K562 (cell line): Measurements from ENCODE around the gene CD19. TPM values are rescaled to one million over a fixed set of nuclear protein-coding genes. Genes with fewer than 3 reads are reported as not detected.

Source experiments
- CHD1 ChIP-seq: fragments of 200-600 bp; sonication (generic); IDR thresholded peaks from one replicate; pipeline ENCODE4 v1.6.1; 2012; ENCODE audit warnings: mild to moderate bottlenecking, moderate library complexity, low read length, inconsistent platforms
- CHD2 ChIP-seq: IDR thresholded peaks from 2 replicates; pipeline ENCODE4 v1.6.1; 2011; ENCODE audit warnings: low read depth, low read length
- LEF1 ChIP-seq: fragments of 450-650 bp; IDR thresholded peaks from 2 replicates; pipeline ENCODE4 v1.6.1; 2016; ENCODE audit warnings: mild to moderate bottlenecking
- MAFK ChIP-seq: IDR thresholded peaks from 2 replicates; pipeline ENCODE4 v1.6.1; 2011; ENCODE audit warnings: low read length, improper control_type of control experiment
- MCM5 ChIP-seq: fragments of 450-650 bp; IDR thresholded peaks from 2 replicates; pipeline ENCODE4 v1.6.1; 2016; ENCODE audit warnings: low read depth
- NCOA4 ChIP-seq: fragments of 450-650 bp; IDR thresholded peaks from 2 replicates; pipeline ENCODE4 v1.6.1; 2018; ENCODE audit warnings: mild to moderate bottlenecking; ENCODE audit not compliant: partially characterized antibody
- NFYB ChIP-seq: IDR thresholded peaks from 2 replicates; pipeline ENCODE4 v1.6.1; 2011; ENCODE audit warnings: mild to moderate bottlenecking, moderate library complexity; ENCODE audit not compliant: insufficient read length; ENCODE audit errors: extremely low read depth
- PHF20 ChIP-seq: fragments of 450-650 bp; IDR thresholded peaks from 2 replicates; pipeline ENCODE4 v1.6.1; 2018; ENCODE audit not compliant: partially characterized antibody
- POLR3G ChIP-seq: IDR thresholded peaks from 2 replicates; pipeline ENCODE4 v1.6.1; 2011; ENCODE audit not compliant: insufficient read length, insufficient replicate concordance; ENCODE audit errors: extremely low read depth
- RAD21 ChIP-seq, 2 experiments: fragments of 250-450 bp in 1 of 2; fragments of 450-650 bp in 1 of 2; sonication (Bioruptor Pico) in 1 of 2; formaldehyde crosslinking in 1 of 2; IDR thresholded peaks in 1 of 2; conservative IDR thresholded peaks in 1 of 2; 2 replicates each; pipeline versions ENCODE4 v1.4.0 to v1.8.0; 2020 to 2022; ENCODE audit warnings: mild to moderate bottlenecking in 2 of 2, moderate library complexity in 1 of 2
- SMAD4 ChIP-seq: fragments of 250-450 bp; sonication (Bioruptor Pico); conservative IDR thresholded peaks from 2 replicates; pipeline ENCODE4 v1.8.0; 2021; ENCODE audit warnings: inconsistent platforms, mild to moderate bottlenecking, moderate library complexity
- SMARCC2 ChIP-seq: fragments of 450-650 bp; IDR thresholded peaks from 2 replicates; pipeline ENCODE4 v1.6.1; 2017; ENCODE audit warnings: antibody characterized with exemption, moderate library complexity, mild to moderate bottlenecking, low read depth
- ZC3H11A ChIP-seq: IDR thresholded peaks from 2 replicates; pipeline ENCODE4 v1.6.1; 2012; ENCODE audit warnings: low read depth, low read length, improper control_type of control experiment
- ZNF134 ChIP-seq: fragments of 250-450 bp; sonication (Bioruptor Pico); conservative IDR thresholded peaks from 2 replicates; pipeline ENCODE4 v1.4.0; 2020
- ZNF586 ChIP-seq: fragments of 450-650 bp; formaldehyde crosslinking; conservative IDR thresholded peaks from 2 replicates; pipeline ENCODE4 v1.4.0; 2020; ENCODE audit warnings: mild to moderate bottlenecking, moderate library complexity
- ZNF830 ChIP-seq: fragments of 250-450 bp; sonication (Bioruptor Pico); IDR thresholded peaks from 2 replicates; pipeline ENCODE4 v1.5.0; 2021; ENCODE audit warnings: mild to moderate bottlenecking
- ZSCAN32 ChIP-seq: fragments of 450-650 bp; formaldehyde crosslinking; IDR thresholded peaks from 2 replicates; pipeline ENCODE4 v1.4.0; 2020; ENCODE audit warnings: mild to moderate bottlenecking, moderate library complexity
- polyA plus RNA-seq, 8 experiments: library from polyadenylated mRNA; depleted of rRNA in 4 of 8; stranded (reverse) in 5 of 8; unstranded in 3 of 8; fragments of >200 nt; fragmentation: Nextera tagmentation in 2 of 8; fragmentation: Illumina TruSeq in 1 of 8; extraction: Ambion mirVana in 2 of 8; extraction: Trizol in 1 of 8; gene quantifications; 2 replicates each; pipeline versions ENCODE4 v1.2.1 to v1.2.3, GENCODE V29; 2011 to 2014; ENCODE audit warnings: inconsistent platforms in 1 of 8, missing spikeins in 1 of 8
- total RNA-seq, 7 experiments: library from RNA; depleted of rRNA in 6 of 7; stranded (reverse); fragments of >200 nt in 6 of 7; fragmentation: Illumina TruSeq in 2 of 7; extraction: Trizol in 2 of 7; gene quantifications; 2 replicates each; pipeline versions ENCODE4 v1.2.1 to v1.2.3, GENCODE V29; 2011 to 2021; ENCODE audit warnings: low replicate concordance in 1 of 7
- TF ChIP-seq, protein P1 (sequence below): fragments of 250-450 bp; sonication (Bioruptor Pico); IDR thresholded peaks from 2 replicates; pipeline ENCODE4 v1.4.0; 2020; ENCODE audit warnings: mild to moderate bottlenecking, moderate library complexity
- TF ChIP-seq, protein P2 (sequence below): fragments of 450-650 bp; IDR thresholded peaks from 2 replicates; pipeline ENCODE4 v1.6.1; 2017; ENCODE audit warnings: antibody characterized with exemption, mild to moderate bottlenecking
- TF ChIP-seq, protein P3 (sequence below), 2 experiments: fragments of 200-800 bp in 1 of 2; sonication (Bioruptor generic) in 1 of 2; sonication (generic) in 1 of 2; formaldehyde crosslinking in 1 of 2; IDR thresholded peaks in 1 of 2; conservative IDR thresholded peaks in 1 of 2; 2 replicates each; pipeline versions ENCODE4 v1.5.0 to v1.6.1; 2016 to 2020; ENCODE audit warnings: missing compliant biosample characterization in 1 of 2, missing genetic modification characterization in 1 of 2, missing genetic modification reagents in 1 of 2

The CD19 gene
- total and polyA plus RNA-seq, 9 of the 15 experiments (the other 6 are each of a cell fraction or from before 2014, with no cell fraction given): 0.27 to 3.7 (median 2.0) TPM; not detected in 1

DNA sequence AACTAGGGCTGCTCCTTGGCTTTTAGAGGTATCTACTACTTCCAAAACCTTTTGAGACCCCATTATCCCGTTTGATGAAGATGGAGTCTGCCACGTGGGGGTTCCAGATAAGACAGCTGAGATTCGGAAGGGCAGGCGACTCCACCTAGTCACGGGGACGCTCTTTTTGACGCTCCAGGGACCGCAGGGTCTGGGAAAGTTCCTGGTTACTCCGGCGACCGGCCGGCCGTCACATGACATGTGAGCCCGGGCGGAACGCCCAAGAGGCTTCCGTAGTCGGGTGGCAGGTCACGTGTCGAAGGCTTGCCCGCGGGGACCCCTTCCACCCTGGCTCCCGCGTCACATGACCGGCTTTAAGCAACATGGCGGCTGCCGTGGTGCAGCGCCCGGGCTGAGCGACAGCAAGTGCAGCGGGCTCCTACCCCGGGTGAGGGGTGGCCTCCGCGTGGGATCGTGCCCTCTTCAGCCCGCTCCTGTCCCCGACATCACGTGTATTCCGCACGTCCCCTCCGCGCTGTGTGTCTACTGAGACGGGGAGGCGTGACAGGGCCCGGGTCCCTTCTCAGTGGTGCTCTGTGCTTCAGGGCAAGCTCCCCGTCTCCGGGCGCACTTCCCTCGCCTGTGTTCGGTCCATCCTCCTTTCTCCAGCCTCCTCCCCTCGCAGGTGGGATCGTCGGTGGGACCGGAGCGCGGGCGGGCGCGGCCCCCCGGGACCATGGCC, 42.8 kb downstream of the CD19 start, which contains the start of gene SPNS1 (continued):
- TF ChIP-seq CHD1 (no peak), RAD21 (CRISPR knock-in tag; conservative IDR thresholded peaks at IDR 0.05 in 1 of 2, IDR thresholded peaks at IDR 0.05 in 1 of 2) (no peak), NCOA4 (no peak), PHF20 (peak; percentile 99), LEF1 (0 out of 2 replicates have a peak, but pooled peaks have one; percentile 43), MAFK (0 out of 2 replicates have a peak, but pooled peaks have one; percentile 30), ZC3H11A (no peak), CHD2 (no peak), ZSCAN32 (CRISPR knock-in tag) (no peak), POLR3G (no peak), NFYB (no peak), ZNF586 (CRISPR knock-in tag) (no peak), MCM5 (no peak), ZNF134 (CRISPR knock-in tag) (no peak), SMARCC2 (no peak), ZNF830 (no peak), SMAD4 (CRISPR knock-in tag) (peak; percentile 83)
- TF ChIP-seq, protein P1, sequence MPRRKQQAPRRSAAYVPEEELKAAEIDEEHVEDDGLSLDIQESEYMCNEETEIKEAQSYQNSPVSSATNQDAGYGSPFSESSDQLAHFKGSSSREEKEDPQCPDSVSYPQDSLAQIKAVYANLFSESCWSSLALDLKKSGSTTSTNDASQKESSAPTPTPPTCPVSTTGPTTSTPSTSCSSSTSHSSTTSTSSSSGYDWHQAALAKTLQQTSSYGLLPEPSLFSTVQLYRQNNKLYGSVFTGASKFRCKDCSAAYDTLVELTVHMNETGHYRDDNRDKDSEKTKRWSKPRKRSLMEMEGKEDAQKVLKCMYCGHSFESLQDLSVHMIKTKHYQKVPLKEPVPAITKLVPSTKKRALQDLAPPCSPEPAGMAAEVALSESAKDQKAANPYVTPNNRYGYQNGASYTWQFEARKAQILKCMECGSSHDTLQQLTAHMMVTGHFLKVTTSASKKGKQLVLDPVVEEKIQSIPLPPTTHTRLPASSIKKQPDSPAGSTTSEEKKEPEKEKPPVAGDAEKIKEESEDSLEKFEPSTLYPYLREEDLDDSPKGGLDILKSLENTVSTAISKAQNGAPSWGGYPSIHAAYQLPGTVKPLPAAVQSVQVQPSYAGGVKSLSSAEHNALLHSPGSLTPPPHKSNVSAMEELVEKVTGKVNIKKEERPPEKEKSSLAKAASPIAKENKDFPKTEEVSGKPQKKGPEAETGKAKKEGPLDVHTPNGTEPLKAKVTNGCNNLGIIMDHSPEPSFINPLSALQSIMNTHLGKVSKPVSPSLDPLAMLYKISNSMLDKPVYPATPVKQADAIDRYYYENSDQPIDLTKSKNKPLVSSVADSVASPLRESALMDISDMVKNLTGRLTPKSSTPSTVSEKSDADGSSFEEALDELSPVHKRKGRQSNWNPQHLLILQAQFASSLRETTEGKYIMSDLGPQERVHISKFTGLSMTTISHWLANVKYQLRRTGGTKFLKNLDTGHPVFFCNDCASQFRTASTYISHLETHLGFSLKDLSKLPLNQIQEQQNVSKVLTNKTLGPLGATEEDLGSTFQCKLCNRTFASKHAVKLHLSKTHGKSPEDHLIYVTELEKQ (CRISPR knock-in tag): no peak
- TF ChIP-seq, protein P2, sequence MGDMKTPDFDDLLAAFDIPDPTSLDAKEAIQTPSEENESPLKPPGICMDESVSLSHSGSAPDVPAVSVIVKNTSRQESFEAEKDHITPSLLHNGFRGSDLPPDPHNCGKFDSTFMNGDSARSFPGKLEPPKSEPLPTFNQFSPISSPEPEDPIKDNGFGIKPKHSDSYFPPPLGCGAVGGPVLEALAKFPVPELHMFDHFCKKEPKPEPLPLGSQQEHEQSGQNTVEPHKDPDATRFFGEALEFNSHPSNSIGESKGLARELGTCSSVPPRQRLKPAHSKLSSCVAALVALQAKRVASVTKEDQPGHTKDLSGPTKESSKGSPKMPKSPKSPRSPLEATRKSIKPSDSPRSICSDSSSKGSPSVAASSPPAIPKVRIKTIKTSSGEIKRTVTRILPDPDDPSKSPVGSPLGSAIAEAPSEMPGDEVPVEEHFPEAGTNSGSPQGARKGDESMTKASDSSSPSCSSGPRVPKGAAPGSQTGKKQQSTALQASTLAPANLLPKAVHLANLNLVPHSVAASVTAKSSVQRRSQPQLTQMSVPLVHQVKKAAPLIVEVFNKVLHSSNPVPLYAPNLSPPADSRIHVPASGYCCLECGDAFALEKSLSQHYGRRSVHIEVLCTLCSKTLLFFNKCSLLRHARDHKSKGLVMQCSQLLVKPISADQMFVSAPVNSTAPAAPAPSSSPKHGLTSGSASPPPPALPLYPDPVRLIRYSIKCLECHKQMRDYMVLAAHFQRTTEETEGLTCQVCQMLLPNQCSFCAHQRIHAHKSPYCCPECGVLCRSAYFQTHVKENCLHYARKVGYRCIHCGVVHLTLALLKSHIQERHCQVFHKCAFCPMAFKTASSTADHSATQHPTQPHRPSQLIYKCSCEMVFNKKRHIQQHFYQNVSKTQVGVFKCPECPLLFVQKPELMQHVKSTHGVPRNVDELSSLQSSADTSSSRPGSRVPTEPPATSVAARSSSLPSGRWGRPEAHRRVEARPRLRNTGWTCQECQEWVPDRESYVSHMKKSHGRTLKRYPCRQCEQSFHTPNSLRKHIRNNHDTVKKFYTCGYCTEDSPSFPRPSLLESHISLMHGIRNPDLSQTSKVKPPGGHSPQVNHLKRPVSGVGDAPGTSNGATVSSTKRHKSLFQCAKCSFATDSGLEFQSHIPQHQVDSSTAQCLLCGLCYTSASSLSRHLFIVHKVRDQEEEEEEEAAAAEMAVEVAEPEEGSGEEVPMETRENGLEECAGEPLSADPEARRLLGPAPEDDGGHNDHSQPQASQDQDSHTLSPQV: no peak
- TF ChIP-seq, protein P3, sequence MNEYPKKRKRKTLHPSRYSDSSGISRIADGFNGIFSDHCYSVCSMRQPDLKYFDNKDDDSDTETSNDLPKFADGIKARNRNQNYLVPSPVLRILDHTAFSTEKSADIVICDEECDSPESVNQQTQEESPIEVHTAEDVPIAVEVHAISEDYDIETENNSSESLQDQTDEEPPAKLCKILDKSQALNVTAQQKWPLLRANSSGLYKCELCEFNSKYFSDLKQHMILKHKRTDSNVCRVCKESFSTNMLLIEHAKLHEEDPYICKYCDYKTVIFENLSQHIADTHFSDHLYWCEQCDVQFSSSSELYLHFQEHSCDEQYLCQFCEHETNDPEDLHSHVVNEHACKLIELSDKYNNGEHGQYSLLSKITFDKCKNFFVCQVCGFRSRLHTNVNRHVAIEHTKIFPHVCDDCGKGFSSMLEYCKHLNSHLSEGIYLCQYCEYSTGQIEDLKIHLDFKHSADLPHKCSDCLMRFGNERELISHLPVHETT (CRISPR knock-in tag; conservative IDR thresholded peaks at IDR 0.05 in 1 of 2, IDR thresholded peaks at IDR 0.05 in 1 of 2): peak in 1 of 2 experiments; percentile 87; a peak in 2 of 4 replicates
